ENCODE results near the gene PTPRG.

GRCh38 chr3:62144482-62144881, 583.1 kb downstream of the PTPRG start:
- TF ChIP-seq POLR2AphosphoS5 (IDR thresholded peaks at IDR 0.05; ENCODE audit: low read depth, low read length) (no peak), SIN3A (IDR thresholded peaks at IDR 0.05; ENCODE audit: borderline replicate concordance, insufficient read depth, low read length) (no peak)

Data from PFSK-1 (cell line).